Osteocyte (in vitro differentiated cells): ENCODE data around the gene ACP3. TPM values are rescaled to one million over a fixed set of nuclear protein-coding genes. Genes with fewer than 3 reads are reported as not detected.

Experiments used
- DNase-seq: peaks from one replicate; pipeline ENCODE4 v3.0.0; 2021; ENCODE audit warnings: mixed read lengths; ENCODE audit not compliant: unreplicated experiment; ENCODE audit errors: extremely low spot score
- H3K27ac Mint-ChIP-seq: one replicate; pipeline ENCODE4 v1.8.0; 2021; ENCODE audit warnings: mild to moderate bottlenecking, mixed read lengths; ENCODE audit not compliant: unreplicated experiment
- H3K27me3 Mint-ChIP-seq: one replicate; pipeline ENCODE4 v1.8.0; 2021; ENCODE audit warnings: mixed read lengths; ENCODE audit not compliant: unreplicated experiment
- H3K36me3 Mint-ChIP-seq: one replicate; pipeline ENCODE4 v1.8.0; 2021; ENCODE audit warnings: mixed read lengths; ENCODE audit not compliant: unreplicated experiment
- H3K4me1 Mint-ChIP-seq: one replicate; pipeline ENCODE4 v1.8.0; 2021; ENCODE audit warnings: mixed read lengths; ENCODE audit not compliant: unreplicated experiment
- H3K4me3 Mint-ChIP-seq: one replicate; pipeline ENCODE4 v1.8.0; 2021; ENCODE audit warnings: mild to moderate bottlenecking, moderate library complexity, mixed read lengths; ENCODE audit not compliant: unreplicated experiment
- H3K9me3 Mint-ChIP-seq: one replicate; pipeline ENCODE4 v1.8.0; 2021; ENCODE audit warnings: mixed read lengths; ENCODE audit not compliant: unreplicated experiment
- CTCF ChIP-seq: fragments of 200-600 bp; sonication (generic); IDR thresholded peaks from 2 replicates; pipeline ENCODE4 v1.5.0; 2021; ENCODE audit warnings: antibody characterized with exemption, mild to moderate bottlenecking, moderate library complexity
- total RNA-seq: library from RNA; stranded (reverse); gene quantifications from 2 replicates; pipeline ENCODE4 v1.2.1, GENCODE V29; 2021

Gene ACP3
- total RNA-seq, 1 donor from 2014 or later, result not detected

GRCh38 chr3:132346841-132347736 lies 29.9 kb downstream of the ACP3 start:
- no peaks in the 10 kb centered on the region for H3K36me3 Mint-ChIP-seq
- no peak for TF ChIP-seq CTCF
- peaks cover 67% of the 10 kb centered on the region for H3K27me3 Mint-ChIP-seq
- DNase-seq, result no peak
- H3K4me3 Mint-ChIP-seq, result no peak overlapping the region
- no peak overlapping the region for H3K27ac Mint-ChIP-seq
- no peaks in the 10 kb centered on the region for H3K4me1 Mint-ChIP-seq
- no peaks in the 10 kb centered on the region for H3K9me3 Mint-ChIP-seq

- no peak overlapping the region for H3K27ac Mint-ChIP-seq
- TF ChIP-seq CTCF, result no peak
- no peaks in the 10 kb centered on the region for H3K36me3 Mint-ChIP-seq
- no peak for DNase-seq
- H3K27me3 Mint-ChIP-seq, result peaks cover 63% of the 10 kb centered on the region
- H3K9me3 Mint-ChIP-seq, result no peaks in the 10 kb centered on the region
- no peak overlapping the region for H3K4me3 Mint-ChIP-seq
- H3K4me1 Mint-ChIP-seq, result peaks cover 2% of the 10 kb centered on the region
Measured at GRCh38 chr3:132347811-132348210, 30.6 kb downstream of the ACP3 start.

- no peak overlapping the region for H3K4me3 Mint-ChIP-seq
- DNase-seq, result no peak
- H3K36me3 Mint-ChIP-seq, result no peaks in the 10 kb centered on the region
- H3K4me1 Mint-ChIP-seq, result peaks cover 2% of the 10 kb centered on the region
- peaks cover 61% of the 10 kb centered on the region for H3K27me3 Mint-ChIP-seq
- H3K27ac Mint-ChIP-seq, result no peak overlapping the region
- TF ChIP-seq CTCF, result no peak
- H3K9me3 Mint-ChIP-seq, result no peaks in the 10 kb centered on the region
Measured at GRCh38 chr3:132348531-132348930, 31.3 kb downstream of the ACP3 start.

GRCh38 chr3:132350814-132351213 lies 33.6 kb downstream of the ACP3 start:
- Mint-ChIP-seq H3K27ac (no peak overlapping the region), H3K4me1 (peaks cover 2% of the 10 kb centered on the region), H3K9me3 (no peaks in the 10 kb centered on the region), H3K4me3 (no peak overlapping the region), H3K36me3 (no peaks in the 10 kb centered on the region), H3K27me3 (peaks cover 66% of the 10 kb centered on the region)
- TF ChIP-seq CTCF, result no peak
- no peak for DNase-seq

- Mint-ChIP-seq H3K4me3 (no peak overlapping the region), H3K4me1 (peaks cover 2% of the 10 kb centered on the region), H3K27ac (no peak overlapping the region), H3K27me3 (peaks cover 65% of the 10 kb centered on the region), H3K36me3 (no peaks in the 10 kb centered on the region), H3K9me3 (no peaks in the 10 kb centered on the region)
- TF ChIP-seq CTCF, result no peak
- no peak for DNase-seq
Measured at GRCh38 chr3:132351222-132351806, 34.1 kb downstream of the ACP3 start.
